DND-41 (cell line): ENCODE data around the gene ENAM.

Source experiments
- ATAC-seq: fragments of 200-7000 bp; cut with Tn5 transposase; 3 replicates; pipeline ENCODE4 v1.9.1; 2021; ENCODE audit warnings: low read depth; ENCODE audit not compliant: insufficient read depth
- DNase-seq: peaks from one replicate; pipeline ENCODE4 v3.0.0-alpha.2; 2020
- H2AFZ ChIP-seq: 2 replicates; pipeline ENCODE4 v1.6.0; 2012; ENCODE audit warnings: low read depth, low read length
- H3K27ac ChIP-seq: 2 replicates; pipeline ENCODE4 v1.5.1; 2012; ENCODE audit warnings: low read length, inconsistent platforms
- H3K27me3 ChIP-seq: fragments of 200-600 bp; sonication (generic); 2 replicates; pipeline ENCODE4 v1.6.0; 2012; ENCODE audit warnings: low read length, mild to moderate bottlenecking, inconsistent platforms; ENCODE audit not compliant: insufficient read depth, poor library complexity
- H3K36me3 ChIP-seq: 2 replicates; pipeline ENCODE4 v1.5.1; 2012; ENCODE audit warnings: low read length, inconsistent platforms; ENCODE audit not compliant: insufficient read depth
- H3K4me1 ChIP-seq: 2 replicates; pipeline ENCODE4 v1.5.1; 2012; ENCODE audit warnings: mild to moderate bottlenecking, low read length; ENCODE audit not compliant: insufficient read depth
- H3K4me2 ChIP-seq: 2 replicates; pipeline ENCODE4 v1.6.0; 2012; ENCODE audit warnings: mild to moderate bottlenecking, moderate library complexity, low read length, inconsistent platforms; ENCODE audit not compliant: insufficient read depth
- H3K4me3 ChIP-seq, 2 experiments: fragments of 200-600 bp in 1 of 2; shearing (Covaris generic) in 1 of 2; 2 replicates each; pipeline ENCODE4 v1.5.1; 2012 to 2016; ENCODE audit warnings: inconsistent platforms in 2 of 2, low read length in 2 of 2, mild to moderate bottlenecking in 2 of 2, low read depth in 1 of 2, moderate library complexity in 1 of 2
- H3K79me2 ChIP-seq: 2 replicates; pipeline ENCODE4 v1.6.0; 2012; ENCODE audit warnings: low read length, inconsistent platforms; ENCODE audit not compliant: insufficient read depth
- H3K9ac ChIP-seq: 2 replicates; pipeline ENCODE4 v1.6.0; 2012; ENCODE audit warnings: low read depth, mild to moderate bottlenecking, inconsistent platforms, low read length, moderate library complexity
- H3K9me3 ChIP-seq: 2 replicates; pipeline ENCODE4 v1.5.1; 2012; ENCODE audit warnings: low read length, moderate library complexity, mild to moderate bottlenecking, inconsistent platforms; ENCODE audit not compliant: insufficient read depth, severe bottlenecking
- H4K20me1 ChIP-seq: 2 replicates; pipeline ENCODE4 v1.6.0; 2012; ENCODE audit warnings: low read length; ENCODE audit not compliant: insufficient read depth
- CTCF ChIP-seq: IDR thresholded peaks from 2 replicates; pipeline ENCODE4 v1.5.1; 2012; ENCODE audit warnings: borderline replicate concordance, low read length, moderate library complexity, mild to moderate bottlenecking; ENCODE audit not compliant: poor library complexity, severe bottlenecking; ENCODE audit errors: extremely low read depth
- EZH2 ChIP-seq: IDR thresholded peaks from 3 replicates; pipeline ENCODE4 v1.6.1; 2012; ENCODE audit warnings: borderline replicate concordance, low read depth, mild to moderate bottlenecking, moderate library complexity, low read length, inconsistent platforms; ENCODE audit not compliant: severe bottlenecking

Gene ENAM

GRCh38 chr4:70629469-70630090 lies 1.0 kb downstream of the ENAM start:
- H3K4me2 ChIP-seq = no peak overlapping the region
- TF ChIP-seq EZH2 (no peak), CTCF (no peak)
- no peaks in the 10 kb centered on the region for H3K27me3 ChIP-seq
- no peaks in the 10 kb centered on the region for H3K79me2 ChIP-seq
- ATAC-seq (no peak), DNase-seq (no peak)
- no peak overlapping the region for H3K27ac ChIP-seq
- no peak overlapping the region for H2AFZ ChIP-seq
- H4K20me1 ChIP-seq = no peaks in the 10 kb centered on the region
- H3K9me3 ChIP-seq = no peaks in the 10 kb centered on the region
- H3K4me1 ChIP-seq = no peaks in the 10 kb centered on the region
- no peaks in the 10 kb centered on the region for H3K36me3 ChIP-seq
- no peak overlapping the region for H3K4me3 ChIP-seq
- H3K9ac ChIP-seq = no peak overlapping the region

GRCh38 chr4:70630162-70630561 lies 1.6 kb downstream of the ENAM start:
- Histone ChIP-seq H3K9ac (no peak overlapping the region), H3K4me2 (no peak overlapping the region), H3K27ac (no peak overlapping the region), H3K4me3 (no peak overlapping the region), H3K9me3 (no peaks in the 10 kb centered on the region), H4K20me1 (no peaks in the 10 kb centered on the region), H3K27me3 (no peaks in the 10 kb centered on the region), H3K79me2 (no peaks in the 10 kb centered on the region), H3K4me1 (no peaks in the 10 kb centered on the region), H2AFZ (no peak overlapping the region), H3K36me3 (no peaks in the 10 kb centered on the region)
- ATAC-seq = no peak
- no peak for DNase-seq
- no peak for TF ChIP-seq CTCF

- Histone ChIP-seq H3K4me2 (no peak overlapping the region), H3K27me3 (no peaks in the 10 kb centered on the region), H3K36me3 (no peaks in the 10 kb centered on the region), H3K79me2 (no peaks in the 10 kb centered on the region), H2AFZ (no peak overlapping the region), H3K27ac (no peak overlapping the region), H3K9me3 (no peaks in the 10 kb centered on the region), H3K9ac (no peak overlapping the region), H4K20me1 (no peaks in the 10 kb centered on the region), H3K4me1 (no peaks in the 10 kb centered on the region), H3K4me3 (0 out of 4 replicates have a peak overlapping the region, but pooled peaks of 1 of the 2 experiments have one; percentile 4)
- DNase-seq (no peak), ATAC-seq (no peak)
- TF ChIP-seq EZH2 = no peak
- TF ChIP-seq CTCF = no peak
These were observed 3.5 kb downstream of the ENAM start for GRCh38 chr4:70632028-70632427.

GRCh38 chr4:70634482-70634881 lies 5.9 kb downstream of the ENAM start:
- no peak for DNase-seq
- ATAC-seq = no peak
- TF ChIP-seq CTCF = no peak
- no peak for TF ChIP-seq EZH2
- H3K4me2 ChIP-seq = no peak overlapping the region
- no peaks in the 10 kb centered on the region for H3K27me3 ChIP-seq
- no peaks in the 10 kb centered on the region for H3K4me1 ChIP-seq
- no peaks in the 10 kb centered on the region for H3K9me3 ChIP-seq
- no peak overlapping the region for H3K9ac ChIP-seq
- no peaks in the 10 kb centered on the region for H4K20me1 ChIP-seq
- no peak overlapping the region for H3K27ac ChIP-seq
- H2AFZ ChIP-seq = no peak overlapping the region
- H3K36me3 ChIP-seq = no peaks in the 10 kb centered on the region
- H3K79me2 ChIP-seq = no peaks in the 10 kb centered on the region
- H3K4me3 ChIP-seq = no peak overlapping the region
